SK-MEL-5 (cell line): Measurements from ENCODE around the gene SBF2. TPM values are rescaled to one million over a fixed set of nuclear protein-coding genes. Genes with fewer than 3 reads are reported as not detected.
A peak's percentile ranks its signal among the peaks of the same experiment; 100 is the strongest.

ENCODE experiments used
- DNase-seq: peaks from one replicate; pipeline ENCODE4 v3.0.0-alpha.2; 2016; ENCODE audit warnings: low read depth, low spot score
- in situ Hi-C: cut with HindIII; loops from 2 replicates; pipeline ENCODE4 v1.10.0; 2016; ENCODE audit warnings: low sequenced_read_pairs, high pct_unique_total_duplicates, low pct_unique_long_range_greater_than_20kb
- total RNA-seq: library from RNA; depleted of rRNA; stranded (reverse); fragments of >200 nt; shearing (Covaris generic); gene quantifications from 2 replicates; pipeline ENCODE4 v1.2.3, GENCODE V29; 2014

SBF2 gene
- total RNA-seq, 1 experiment from 2014 or later = 29.6 TPM

- in situ Hi-C loops = no loop called here
- DNase-seq = no peak
Observed at GRCh38 chr11:10319702-10320558, 25.9 kb upstream of the SBF2 start.

- in situ Hi-C loops = no loop called here
- no peak for DNase-seq
Observed at GRCh38 chr11:10318527-10318802, 24.4 kb upstream of the SBF2 start.

GRCh38 chr11:10317776-10318526, 23.9 kb upstream of the SBF2 start:
- no peak for DNase-seq
- in situ Hi-C loops = no loop called here

GRCh38 chr11:10317151-10317755, 23.2 kb upstream of the SBF2 start:
- peak; percentile 28 for DNase-seq
- in situ Hi-C loops = no loop called here

GRCh38 chr11:10315083-10315482, 21.1 kb upstream of the SBF2 start:
- DNase-seq = no peak
- in situ Hi-C loops = no loop called here

GRCh38 chr11:10314199-10315072, 20.4 kb upstream of the SBF2 start:
- in situ Hi-C loops = no loop called here
- DNase-seq = peak; percentile 93

- DNase-seq = no peak
- in situ Hi-C loops = no loop called here
Observed at GRCh38 chr11:10311802-10312201, 17.8 kb upstream of the SBF2 start.

- in situ Hi-C loops = no loop called here
- peak; percentile 47 for DNase-seq
Observed at GRCh38 chr11:10310301-10310841, 16.4 kb upstream of the SBF2 start.

GRCh38 chr11:10309163-10310093, 15.4 kb upstream of the SBF2 start:
- in situ Hi-C loops = no loop called here
- peak; percentile 99 for DNase-seq

- DNase-seq = peak; percentile 26
- in situ Hi-C loops = no loop called here
Observed at GRCh38 chr11:10308201-10308954, 14.4 kb upstream of the SBF2 start.

GRCh38 chr11:10307400-10308200, 13.6 kb upstream of the SBF2 start:
- in situ Hi-C loops = no loop called here
- DNase-seq = peak; percentile 88

- in situ Hi-C loops = no loop called here
- no peak for DNase-seq
Observed at GRCh38 chr11:10307022-10307399, 13.0 kb upstream of the SBF2 start.

- DNase-seq = peak; percentile 28
- in situ Hi-C loops = no loop called here
Observed at GRCh38 chr11:10305964-10306918, 12.2 kb upstream of the SBF2 start.

GRCh38 chr11:10305262-10305963, 11.4 kb upstream of the SBF2 start:
- no peak for DNase-seq
- in situ Hi-C loops = no loop called here
